A549 (cell line): Measurements from ENCODE around the gene B2M. TPM values are rescaled to one million over a fixed set of nuclear protein-coding genes. Genes with fewer than 3 reads are reported as not detected.

Source experiments
- ATAC-seq, 2 experiments: fragments of 200-7000 bp in 1 of 2; fragments of >200 bp in 1 of 2; cut with Nextera tagmentation in 1 of 2; cut with Tn5 transposase in 1 of 2; 3 replicates each; pipeline versions ENCODE4 v1.8.0 to v1.9.1; 2018 to 2020; ENCODE audit warnings: mild to moderate bottlenecking in 1 of 2, moderate library complexity in 1 of 2
- CTCF ChIA-PET: fragments of 300-600 bp; sonication (Branson Sonifier 250); formaldehyde crosslinking; extraction: SDS; loops from one replicate; lab custom pipeline; 2021; ENCODE audit warnings: antibody characterized with exemption, inconsistent platforms; lab: Yijun Ruan, JAX
- POLR2A ChIA-PET: fragments of 350-600 bp; formaldehyde crosslinking; extraction: SDS; loops from one replicate; lab custom pipeline; 2021; ENCODE audit warnings: antibody characterized with exemption, inconsistent platforms; lab: Yijun Ruan, JAX
- DNase-seq, 2 experiments: peaks; one replicate each; pipeline versions ENCODE4 v3.0.0 to v3.0.0-alpha.2; 2011 to 2016; ENCODE audit warnings: low read depth in 1 of 2, low spot score in 1 of 2
- FAIRE-seq: peaks from 2 replicates; lab custom pipeline; 2011; peaks lifted over from hg19 to GRCh38; lab: Jason Lieb, UNC
- H3K27ac ChIP-seq, 2 experiments: fragments of >200 bp; sonication (Bioruptor Twin); formaldehyde crosslinking; 3 replicates each; pipeline ENCODE4 v1.5.1; 2016 to 2017
- H3K4me1 ChIP-seq: fragments of >200 bp; sonication (Bioruptor Twin); formaldehyde crosslinking; 3 replicates; pipeline ENCODE4 v1.6.1; 2016
- H3K4me2 ChIP-seq: fragments of >200 bp; sonication (Bioruptor Twin); formaldehyde crosslinking; 3 replicates; pipeline ENCODE4 v1.6.1; 2016
- H3K4me3 ChIP-seq: fragments of >200 bp; sonication (Bioruptor Twin); formaldehyde crosslinking; 3 replicates; pipeline ENCODE4 v1.5.1; 2016
- H3K9me3 ChIP-seq: fragments of >200 bp; sonication (Bioruptor Twin); formaldehyde crosslinking; 3 replicates; pipeline ENCODE4 v1.6.1; 2016
- CBX8 ChIP-seq: fragments of 200-600 bp; sonication (generic); IDR thresholded peaks from 2 replicates; pipeline ENCODE4 v1.6.1; 2016
- CTCF ChIP-seq: fragments of >200 bp; sonication (Bioruptor Twin); formaldehyde crosslinking; IDR thresholded peaks from 3 replicates; pipeline ENCODE4 v1.5.1; 2016
- ELK1 ChIP-seq: fragments of 150-350 bp; IDR thresholded peaks from 2 replicates; pipeline ENCODE4 v1.6.1; 2014; ENCODE audit warnings: low read depth, mild to moderate bottlenecking, low read length
- HMGXB4 ChIP-seq: fragments of 250-450 bp; sonication (Bioruptor Pico); IDR thresholded peaks from 2 replicates; pipeline ENCODE4 v1.5.0; 2021; ENCODE audit warnings: mild to moderate bottlenecking, moderate library complexity, borderline replicate concordance
- HOXA7 ChIP-seq: fragments of 250-450 bp; sonication (Bioruptor Pico); IDR thresholded peaks from 2 replicates; pipeline ENCODE4 v1.5.0; 2020; ENCODE audit warnings: mild to moderate bottlenecking, moderate library complexity
- MAX ChIP-seq: IDR thresholded peaks from 2 replicates; pipeline ENCODE4 v1.6.1; 2012
- POLR2AphosphoS2 ChIP-seq: conservative IDR thresholded peaks from 2 replicates; pipeline ENCODE4 v1.6.1; 2012; ENCODE audit warnings: low read length, improper control_type of control experiment, inconsistent platforms
- RARB ChIP-seq: fragments of 250-450 bp; sonication (Bioruptor Pico); IDR thresholded peaks from 2 replicates; pipeline ENCODE4 v1.8.0; 2021; ENCODE audit warnings: mild to moderate bottlenecking, moderate library complexity
- RFX5 ChIP-seq: fragments of 450-650 bp; IDR thresholded peaks from 2 replicates; pipeline ENCODE4 v1.7.1; 2014; ENCODE audit warnings: antibody characterized with exemption, mild to moderate bottlenecking, moderate library complexity
- RNF2 ChIP-seq: fragments of 200-600 bp; sonication (generic); IDR thresholded peaks from 2 replicates; pipeline ENCODE4 v1.6.1; 2016; ENCODE audit warnings: low read depth, mild to moderate bottlenecking, antibody characterized with exemption, moderate library complexity, borderline replicate concordance
- TP53 ChIP-seq: fragments of 250-450 bp; sonication (Bioruptor Pico); IDR thresholded peaks from 2 replicates; pipeline ENCODE4 v1.5.0; 2021; ENCODE audit warnings: mild to moderate bottlenecking, moderate library complexity
- ZNF302 ChIP-seq: fragments of 250-450 bp; sonication (Bioruptor Pico); IDR thresholded peaks from 2 replicates; pipeline ENCODE4 v1.9.0; 2021; ENCODE audit warnings: inconsistent platforms, mild to moderate bottlenecking, moderate library complexity
- WGBS: methylation state at CpG from one replicate; pipeline ENCODE4 v1.1.6; 2017; ENCODE audit errors: missing lambda C conversion rate; 5-methylcytosine and 5-hydroxymethylcytosine counted together
- polyA plus RNA-seq, 4 experiments: library from polyadenylated mRNA; depleted of rRNA in 3 of 4; stranded (reverse); fragments of >200 nt; fragmentation: RNase III in 1 of 4; extraction: RNeasy Plus Mini Kit Qiagen cat#74134 plus additional on column Dnase treatment in 1 of 4; gene quantifications; 2 replicates in 3 of 4; 3 replicates in 1 of 4; pipeline ENCODE4 v1.2.3, GENCODE V29; 2011 to 2017

The B2M gene
- polyA plus RNA-seq, 2 of the 4 experiments (the other 2 are of a cell fraction), result 486 to 823 TPM

- H3K4me3 ChIP-seq, result peak overlapping the region; percentile 58
- POLR2A ChIA-PET, result interaction anchor here (0.5 to 3.7 kb wide), 5 partner anchors 9 to 947 kb away, joined by 3 to 81 read pairs (median 5); partner anchors contain the start of genes B2M, PATL2 and SPG11
- peak; percentile 18; the same call in 1 of the 2 replicates for TF ChIP-seq MAX
- no peak for TF ChIP-seq CBX8
- no peak for TF ChIP-seq RFX5
- TF ChIP-seq RARB, result no peak
- no peak for TF ChIP-seq RNF2
- no peak for TF ChIP-seq HMGXB4 (CRISPR knock-in tag)
- TF ChIP-seq CTCF, result no peak
- TF ChIP-seq, all 56 proteins: peak for 1
- no peak for FAIRE-seq
- CTCF ChIA-PET, result interaction anchor here (0.6 to 3.0 kb wide), 10 partner anchors 9 to 151 kb away, joined by 3 to 13 read pairs (median 5); partner anchors contain the start of gene SPG11
- DNase-seq, result no peak
- 11% methylated on average over 20 of the region's 21 CpGs for WGBS
- H3K27ac ChIP-seq, result peak overlapping the region; percentile 83 to 93
- ATAC-seq, result no peak; a peak in 2 of 6 replicates
- no peaks in the 10 kb centered on the region for H3K9me3 ChIP-seq
- H3K4me1 ChIP-seq, result peaks cover 33% of the 10 kb centered on the region
- peak overlapping the region; percentile 78 for H3K4me2 ChIP-seq
Observed at GRCh38 chr15:44729408-44730127, 18.3 kb downstream of the B2M start.

- 44% methylated on average over 2 of the region's 2 CpGs for WGBS
- 0 out of 3 replicates have a peak, but pooled peaks cover 6% of the 10 kb centered on the region for H3K4me1 ChIP-seq
- ChIA-PET POLR2A (no interaction called here), CTCF (interaction anchor here (0.6 to 6.0 kb wide), 5 partner anchors 21 to 185 kb away, joined by 3 to 46 read pairs (median 4); partner anchors contain the start of genes B2M and SPG11)
- no peaks in the 10 kb centered on the region for H3K9me3 ChIP-seq
- H3K4me2 ChIP-seq, result no peak overlapping the region
- no peak overlapping the region for H3K4me3 ChIP-seq
- FAIRE-seq (no peak), ATAC-seq (no peak), DNase-seq (no peak)
- no peak overlapping the region for H3K27ac ChIP-seq
- TF ChIP-seq ELK1, result no peak
- no peak for TF ChIP-seq TP53 (CRISPR knock-in tag)
- TF ChIP-seq MAX, result no peak
- TF ChIP-seq ZNF302, result no peak
- TF ChIP-seq HOXA7 (CRISPR knock-in tag), result no peak
- no peak for TF ChIP-seq POLR2AphosphoS2
Observed at GRCh38 chr15:44734839-44735481, 23.6 kb downstream of the B2M start.
